Measurements from ENCODE around the gene CDK12.
"Not testable (repeated sequence)": the region's sequence is repeated elsewhere in the genome, so short reads cannot be mapped to it uniquely, and the experiment has no call there.

Gene CDK12

GRCh38 chr17:39507511-39507910 is 46.2 kb downstream of the CDK12 start:
- no peak for DNase-seq

DNA sequence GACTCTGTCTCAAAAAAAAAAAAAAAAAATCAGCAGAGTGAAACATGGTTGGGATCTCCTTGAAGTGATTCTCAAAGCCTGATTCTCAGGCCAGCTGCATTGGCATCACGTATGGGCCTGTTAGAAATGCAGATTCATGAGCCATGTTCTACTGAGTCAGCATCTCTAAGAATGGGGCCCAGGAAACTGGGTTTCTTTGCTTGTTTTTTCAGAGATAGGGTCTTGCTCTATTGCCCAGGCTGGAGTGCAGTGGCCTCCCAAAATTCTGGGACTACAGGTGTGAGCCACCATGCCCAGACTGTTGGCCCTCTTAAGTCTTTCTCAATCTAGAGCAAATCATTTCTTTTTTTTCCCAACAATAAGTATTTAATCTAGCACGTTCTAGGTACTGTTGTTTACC is 47.7 kb downstream of the CDK12 start:
- DNase-seq, result no peak

DNA sequence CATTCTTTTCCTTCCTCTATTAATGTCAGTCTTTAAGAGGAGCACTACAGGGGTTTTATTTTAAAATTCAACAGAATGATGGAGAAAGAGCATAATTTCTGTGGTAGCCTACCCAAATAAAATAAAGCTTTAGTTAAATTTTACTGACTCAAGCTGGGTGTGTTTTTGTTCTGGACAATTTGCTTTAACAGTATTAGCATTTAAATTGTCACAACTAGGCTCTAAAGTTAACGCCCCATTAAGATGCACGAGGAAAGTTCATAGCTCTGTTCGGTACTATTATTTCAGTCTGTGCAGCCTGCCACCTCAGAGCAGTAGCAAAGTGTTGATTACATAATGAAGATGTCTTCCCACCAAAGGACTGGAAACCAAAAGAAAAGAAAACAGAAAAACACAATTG is 52.0 kb downstream of the CDK12 start:
- DNase-seq, result no peak

DNA sequence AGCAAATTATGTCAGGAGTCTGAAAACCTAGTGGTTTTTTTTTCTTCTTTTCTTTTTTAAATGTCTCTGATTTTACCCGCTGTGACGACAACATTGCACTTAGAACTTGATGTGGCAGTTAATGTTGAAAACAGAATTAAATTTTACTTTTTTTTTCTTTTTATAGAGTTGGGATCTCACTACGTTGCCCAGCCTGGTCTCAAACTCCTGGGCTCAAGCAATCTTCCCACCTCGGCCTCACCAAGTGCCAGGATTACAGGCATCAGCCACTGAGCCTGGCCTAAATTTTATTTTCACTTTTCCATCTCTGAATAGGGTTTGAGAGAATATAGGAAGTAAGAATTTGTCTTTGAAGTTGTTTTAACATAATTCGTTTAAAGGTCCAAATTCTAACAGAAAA is 52.6 kb downstream of the CDK12 start:
- DNase-seq, result no peak

- DNase-seq, result no peak
Measured at GRCh38 chr17:39517224-39517623, 55.9 kb downstream of the CDK12 start.

DNA sequence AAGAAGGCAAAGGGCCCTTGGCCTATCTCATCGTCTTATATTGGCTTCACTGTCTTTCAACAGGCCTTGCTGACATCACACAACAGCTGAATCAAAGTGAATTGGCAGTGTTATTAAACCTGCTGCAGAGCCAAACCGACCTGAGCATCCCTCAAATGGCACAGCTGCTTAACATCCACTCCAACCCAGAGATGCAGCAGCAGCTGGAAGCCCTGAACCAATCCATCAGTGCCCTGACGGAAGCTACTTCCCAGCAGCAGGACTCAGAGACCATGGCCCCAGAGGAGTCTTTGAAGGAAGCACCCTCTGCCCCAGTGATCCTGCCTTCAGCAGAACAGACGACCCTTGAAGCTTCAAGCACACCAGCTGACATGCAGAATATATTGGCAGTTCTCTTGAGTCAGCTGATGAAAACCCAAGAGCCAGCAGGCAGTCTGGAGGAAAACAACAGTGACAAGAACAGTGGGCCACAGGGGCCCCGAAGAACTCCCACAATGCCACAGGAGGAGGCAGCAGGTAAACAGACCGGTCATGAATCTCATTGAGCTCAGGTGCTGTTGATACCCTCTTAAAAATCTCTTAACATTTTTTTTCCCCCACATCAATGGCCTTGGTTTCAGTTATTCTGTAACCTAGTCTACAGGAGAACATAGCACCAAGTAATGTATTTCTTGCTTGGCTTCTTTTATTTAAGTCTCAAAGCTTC is 64.7 kb downstream of the CDK12 start:
- DNase-seq, result no peak

DNA sequence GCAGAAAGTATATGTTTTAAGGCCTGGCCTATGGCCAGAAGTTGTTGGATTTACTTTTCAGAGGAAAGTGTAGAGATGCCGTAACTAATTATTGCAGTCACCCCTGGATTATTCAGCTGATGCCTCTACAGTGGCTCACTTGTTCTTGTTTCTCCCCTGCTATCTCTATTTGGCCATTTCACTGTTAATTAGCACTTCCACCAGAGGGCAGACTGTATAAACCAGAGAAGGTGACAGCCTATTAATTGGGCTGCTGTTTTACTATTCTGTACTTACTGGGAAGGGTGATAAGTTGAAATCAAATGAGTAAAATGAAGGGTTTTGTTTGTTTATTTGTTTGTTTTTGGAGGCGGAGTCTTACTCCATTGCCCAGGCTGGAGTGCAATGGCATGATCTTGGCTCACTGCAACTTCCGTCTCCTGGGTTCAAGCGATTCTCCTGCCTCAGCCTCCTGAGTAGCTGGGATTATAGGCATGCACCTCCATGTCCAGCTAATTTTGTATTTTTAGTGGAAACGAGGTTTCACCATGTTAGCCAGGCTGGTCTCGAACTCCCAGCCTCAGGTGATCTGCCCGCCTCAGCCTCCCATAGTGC is 66.0 kb downstream of the CDK12 start:
- peak; percentile 3 for DNase-seq

DNA sequence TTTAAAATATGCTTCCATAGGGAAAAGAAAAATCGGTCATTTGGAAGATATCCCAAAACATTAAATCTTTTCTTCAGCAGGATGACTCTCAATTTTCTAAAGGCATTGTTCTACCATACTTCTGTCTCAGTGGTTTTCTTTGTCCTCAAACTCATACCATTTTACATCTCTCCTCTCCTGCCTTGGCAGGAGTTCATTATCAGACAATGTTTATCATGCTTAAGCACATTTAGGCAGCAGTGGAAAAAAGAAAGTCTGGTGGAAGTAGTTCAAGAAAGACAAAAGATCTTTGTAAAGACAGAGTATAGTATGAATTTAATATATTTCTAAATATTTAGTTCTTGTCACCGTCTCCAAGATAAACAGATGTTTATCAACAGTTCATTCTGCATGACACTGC is 68.2 kb downstream of the CDK12 start:
- no peak for DNase-seq

- DNase-seq, result no peak
Measured at GRCh38 chr17:39530513-39530912, 69.2 kb downstream of the CDK12 start.

DNA sequence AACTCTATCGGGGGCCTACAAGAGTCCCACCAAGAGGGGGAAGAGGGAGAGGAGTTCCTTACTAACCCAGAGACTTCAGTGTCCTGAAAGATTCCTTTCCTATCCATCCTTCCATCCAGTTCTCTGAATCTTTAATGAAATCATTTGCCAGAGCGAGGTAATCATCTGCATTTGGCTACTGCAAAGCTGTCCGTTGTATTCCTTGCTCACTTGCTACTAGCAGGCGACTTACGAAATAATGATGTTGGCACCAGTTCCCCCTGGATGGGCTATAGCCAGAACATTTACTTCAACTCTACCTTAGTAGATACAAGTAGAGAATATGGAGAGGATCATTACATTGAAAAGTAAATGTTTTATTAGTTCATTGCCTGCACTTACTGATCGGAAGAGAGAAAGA is 70.0 kb downstream of the CDK12 start:
- no peak for DNase-seq

GRCh38 chr17:39533891-39534290 is 72.6 kb downstream of the CDK12 start:
- no peak for DNase-seq

GRCh38 chr17:39534768-39535405 is 73.6 kb downstream of the CDK12 start:
- DNase-seq, result no peak

- no peak for DNase-seq
Measured at GRCh38 chr17:39536468-39536867, 75.2 kb downstream of the CDK12 start.

GRCh38 chr17:39537364-39537763 is 76.1 kb downstream of the CDK12 start:
- DNase-seq, result not testable (repeated sequence)

GRCh38 chr17:39538866-39539265 is 77.6 kb downstream of the CDK12 start:
- no peak for DNase-seq

GRCh38 chr17:39540611-39541010 is 79.3 kb downstream of the CDK12 start:
- no peak for DNase-seq

DNA sequence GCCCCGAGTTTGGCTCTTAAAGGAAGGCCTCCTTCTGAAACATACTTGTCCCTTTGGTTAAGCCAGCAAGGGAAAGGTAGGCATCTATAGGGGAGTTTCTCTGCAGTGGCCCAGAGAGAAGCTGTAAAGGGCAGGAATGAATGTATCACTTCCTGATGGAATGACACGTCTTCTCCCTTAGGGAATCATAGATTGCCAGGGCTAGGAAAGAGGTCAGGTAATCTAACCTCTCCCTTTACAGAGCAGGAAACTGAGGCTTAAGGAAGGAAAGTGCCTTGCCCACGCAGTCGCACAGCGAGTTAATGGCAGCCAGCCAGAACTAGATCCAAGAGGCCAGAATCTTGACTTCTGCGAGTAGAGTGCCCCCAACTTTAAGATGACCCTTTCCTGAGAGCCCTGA is 80.4 kb downstream of the CDK12 start:
- DNase-seq, result no peak

GRCh38 chr17:39543176-39543575 is 81.9 kb downstream of the CDK12 start:
- DNase-seq, result no peak

- no peak for DNase-seq
Measured at GRCh38 chr17:39543664-39544063, 82.4 kb downstream of the CDK12 start.

DNA sequence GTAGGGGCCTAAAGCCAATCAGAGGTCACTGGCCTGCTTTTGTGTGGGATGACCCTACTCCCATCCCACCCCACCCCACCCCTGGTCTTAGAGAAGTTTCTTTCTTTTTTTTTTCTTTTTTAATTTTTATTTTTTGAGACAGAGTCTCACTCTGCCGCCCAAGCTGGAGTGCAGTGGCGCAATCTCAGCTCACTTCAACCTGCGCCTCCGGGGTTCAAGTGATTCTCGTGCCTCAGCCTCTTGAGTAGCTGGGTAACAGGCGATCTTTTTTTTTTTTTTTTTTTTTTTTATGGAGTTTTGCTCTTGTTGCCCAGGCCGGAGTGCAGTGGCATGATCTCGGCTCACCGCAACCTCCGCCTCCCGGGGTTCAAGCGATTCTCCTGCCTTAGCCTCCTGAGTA is 83.1 kb downstream of the CDK12 start:
- DNase-seq, result not testable (repeated sequence)

DNA sequence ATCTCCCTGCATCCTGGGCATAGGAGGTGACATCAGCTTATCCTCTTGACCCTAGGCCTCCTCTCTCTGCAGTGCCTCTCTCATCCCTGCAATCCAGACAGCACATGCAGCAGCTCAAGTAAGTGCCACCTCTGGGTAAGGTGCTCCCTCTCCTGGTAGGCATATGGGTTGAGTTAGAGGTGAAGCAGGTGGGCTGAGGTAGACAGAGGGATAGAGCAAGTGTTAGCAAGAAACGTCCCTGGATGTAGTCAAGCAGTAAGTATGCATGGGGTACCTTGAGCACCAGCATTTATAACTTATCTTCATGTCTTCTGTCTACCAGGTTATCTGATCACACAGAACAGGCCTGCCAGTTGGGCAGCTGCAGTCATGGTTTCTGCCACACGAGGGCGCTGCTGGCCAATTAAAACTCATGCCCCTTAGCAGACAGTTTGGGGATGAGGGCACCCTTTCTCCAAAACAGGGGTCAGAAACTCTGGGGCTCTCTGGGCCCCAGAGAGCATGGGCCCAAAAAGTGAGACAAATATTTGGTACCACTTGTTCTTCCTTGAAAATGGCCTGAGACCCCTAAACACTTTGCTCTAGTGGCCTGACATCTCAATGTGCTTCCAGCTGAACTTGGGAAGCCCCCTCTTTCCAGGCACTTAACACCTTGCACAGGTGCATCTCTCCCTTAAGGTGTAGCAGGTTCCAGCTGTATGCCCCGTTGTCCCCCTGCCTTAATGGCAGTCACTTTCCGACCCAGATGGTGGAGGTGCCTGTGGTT is 86.6 kb downstream of the CDK12 start:
- DNase-seq, result no peak

DNA sequence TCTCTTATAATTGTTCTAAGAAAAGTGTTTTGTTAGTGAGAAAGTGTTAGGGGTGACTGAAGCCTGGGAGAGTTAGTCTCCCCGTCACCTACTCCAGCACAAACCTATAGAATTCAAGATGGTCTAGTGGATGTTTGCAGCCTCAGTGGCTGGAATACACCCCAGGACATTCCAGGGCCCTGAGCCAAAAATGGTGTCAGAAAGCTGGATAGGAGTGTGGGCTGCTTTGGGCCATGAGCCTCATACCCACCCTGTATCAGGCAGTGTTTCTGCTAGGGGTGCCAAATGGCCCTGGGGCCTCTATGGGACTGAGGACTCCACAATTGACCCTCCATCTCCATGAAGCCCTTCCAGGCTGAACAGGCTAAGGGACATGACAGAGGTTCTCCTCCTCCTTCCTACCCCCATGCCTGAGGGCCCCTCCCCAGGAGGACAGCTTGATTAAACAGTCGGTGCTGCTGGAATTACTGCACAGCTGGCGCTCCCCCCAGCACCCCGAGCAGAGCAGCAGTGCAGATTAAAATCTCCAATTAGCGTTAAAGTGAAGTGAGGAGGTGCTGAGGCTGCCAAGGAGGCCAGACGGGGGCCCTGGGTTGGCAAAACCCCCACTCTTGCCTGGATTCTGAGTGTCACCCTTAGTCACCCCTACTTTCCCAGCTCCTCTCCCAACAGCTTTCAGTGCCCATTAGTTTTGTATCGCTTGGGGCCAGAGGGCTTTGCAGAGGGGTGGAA is 87.4 kb downstream of the CDK12 start:
- no peak for DNase-seq

All from HCEC 1CT (cell line).